Tibial nerve (tissue), 4 donors: ENCODE measurements around the gene FAM83E. TPM values are rescaled to one million over a fixed set of nuclear protein-coding genes. Genes with fewer than 3 reads are reported as not detected.
"Not testable (repeated sequence)": the region's sequence is repeated elsewhere in the genome, so short reads cannot be mapped to it uniquely, and the experiment has no call there.

ENCODE experiments used
- DNase-seq, 2 donors: peaks; one replicate each; pipeline ENCODE4 v3.0.0-alpha.2; 2019; ENCODE audit warnings: low spot score in 2 of 2
- H3K27ac ChIP-seq, 4 donors: fragments of 200-600 bp; sonication (generic) in 3 of 4; one replicate each; pipeline ENCODE4 v1.5.1; 2017 to 2019; ENCODE audit warnings: mild to moderate bottlenecking in 1 of 4
- H3K27me3 ChIP-seq, 2 donors: fragments of 200-600 bp; sonication (generic) in 1 of 2; one replicate each; pipeline versions ENCODE4 v1.5.1 to v1.6.0; 2017 to 2019
- H3K36me3 ChIP-seq, 3 donors: fragments of 200-600 bp; sonication (generic); one replicate each; pipeline ENCODE4 v1.5.1; 2018 to 2019
- H3K4me1 ChIP-seq, 4 donors: fragments of 200-600 bp; sonication (generic) in 3 of 4; one replicate each; pipeline ENCODE4 v1.5.1; 2017 to 2019
- H3K4me3 ChIP-seq, 4 donors: fragments of 200-600 bp; sonication (generic) in 3 of 4; one replicate each; pipeline ENCODE4 v1.5.1; 2017 to 2019; ENCODE audit warnings: mild to moderate bottlenecking in 1 of 4, moderate library complexity in 1 of 4
- H3K9me3 ChIP-seq, 4 donors: fragments of 200-600 bp; sonication (generic) in 3 of 4; one replicate each; pipeline ENCODE4 v1.5.1; 2017 to 2019
- EP300 ChIP-seq, 2 donors: sonication (generic); formaldehyde crosslinking; IDR thresholded peaks; one replicate each; pipeline ENCODE4 v1.6.1; 2017; ENCODE audit warnings: antibody characterized with exemption in 2 of 2, mild to moderate bottlenecking in 1 of 2
- POLR2A ChIP-seq, 2 donors: fragments of 450-650 bp; IDR thresholded peaks; one replicate each; pipeline ENCODE4 v1.6.1; 2017; ENCODE audit warnings: antibody characterized with exemption in 2 of 2, mild to moderate bottlenecking in 2 of 2, moderate library complexity in 2 of 2
- WGBS, 2 donors: methylation state at CpG; one replicate each; pipeline ENCODE4 v1.1.5; 2018; 5-methylcytosine and 5-hydroxymethylcytosine counted together
- total RNA-seq, 4 donors: library from RNA; depleted of rRNA; stranded (reverse); fragments of >200 nt; gene quantifications; one replicate each; pipeline ENCODE4 v1.1.0, GENCODE V29; 2016
- TF ChIP-seq, protein P1 (sequence below), 5 experiments: fragments of 200-600 bp in 3 of 5; fragments of 450-650 bp in 2 of 5; sonication (generic) in 3 of 5; IDR thresholded peaks; one replicate each; pipeline ENCODE4 v1.5.1; 2016 to 2019; ENCODE audit warnings: antibody characterized with exemption in 5 of 5, mild to moderate bottlenecking in 3 of 5, moderate library complexity in 2 of 5

The FAM83E gene
- total RNA-seq, 4 donors from 2014 or later, result not detected

DNA sequence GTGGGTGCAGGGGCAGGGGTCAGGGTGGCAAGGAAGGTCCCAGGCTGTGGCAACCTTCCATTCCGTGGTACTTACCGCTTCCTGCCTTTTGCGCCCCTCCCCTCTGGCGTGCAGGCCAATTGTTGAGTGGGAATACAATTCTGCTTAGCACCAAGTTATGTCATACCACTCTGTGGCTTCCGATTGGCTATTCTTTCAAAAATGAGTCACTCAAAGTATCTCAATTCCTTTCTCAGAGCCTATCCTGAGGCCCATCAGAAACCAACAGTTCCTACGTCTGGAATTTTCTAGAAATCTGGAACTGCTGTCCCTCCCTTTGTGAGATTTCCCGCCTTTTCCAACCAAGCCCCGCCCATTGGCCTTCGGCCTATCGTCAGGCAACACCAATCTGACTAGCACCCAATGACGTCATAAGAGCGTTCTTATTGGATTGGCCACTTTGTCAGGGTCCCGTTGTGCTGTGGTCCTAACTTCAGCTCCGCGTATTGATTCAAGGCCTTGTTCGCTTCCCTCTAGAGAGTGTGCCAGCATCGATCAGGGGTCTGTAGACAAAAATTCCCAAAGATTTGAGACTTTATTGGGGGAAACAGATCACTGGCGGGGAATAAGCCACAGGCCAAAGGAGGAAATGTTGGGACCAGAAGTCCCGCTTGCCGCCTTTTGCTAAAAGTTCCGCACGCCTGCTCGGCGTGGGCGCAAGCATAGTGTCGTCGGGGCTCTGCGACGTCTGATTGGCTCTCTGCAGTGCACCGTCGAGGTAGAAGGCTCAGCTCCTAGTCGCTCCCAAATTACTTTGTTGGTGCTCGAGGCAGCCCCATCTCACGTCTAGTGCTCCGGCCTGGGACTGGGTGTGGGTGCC, 46.2 kb upstream of the FAM83E start:
- Histone ChIP-seq H3K4me1 (peaks cover 0 to 16% (median 2%) of the 10 kb centered on the region in 4 donors), H3K27me3 (no peaks in the 10 kb centered on the region), H3K4me3 (peak overlapping the region in 2 of 4 donors; percentile 1 to 5), H3K27ac (peak overlapping the region; percentile 34 to 82 (median 69)), H3K36me3 (no peaks in the 10 kb centered on the region), H3K9me3 (no peaks in the 10 kb centered on the region)
- WGBS, 2 donors, result 56 to 62% methylated on average over 33 to 35 of the region's 35 CpGs
- peak; percentile 79 to 90 for DNase-seq
- TF ChIP-seq, protein P1, sequence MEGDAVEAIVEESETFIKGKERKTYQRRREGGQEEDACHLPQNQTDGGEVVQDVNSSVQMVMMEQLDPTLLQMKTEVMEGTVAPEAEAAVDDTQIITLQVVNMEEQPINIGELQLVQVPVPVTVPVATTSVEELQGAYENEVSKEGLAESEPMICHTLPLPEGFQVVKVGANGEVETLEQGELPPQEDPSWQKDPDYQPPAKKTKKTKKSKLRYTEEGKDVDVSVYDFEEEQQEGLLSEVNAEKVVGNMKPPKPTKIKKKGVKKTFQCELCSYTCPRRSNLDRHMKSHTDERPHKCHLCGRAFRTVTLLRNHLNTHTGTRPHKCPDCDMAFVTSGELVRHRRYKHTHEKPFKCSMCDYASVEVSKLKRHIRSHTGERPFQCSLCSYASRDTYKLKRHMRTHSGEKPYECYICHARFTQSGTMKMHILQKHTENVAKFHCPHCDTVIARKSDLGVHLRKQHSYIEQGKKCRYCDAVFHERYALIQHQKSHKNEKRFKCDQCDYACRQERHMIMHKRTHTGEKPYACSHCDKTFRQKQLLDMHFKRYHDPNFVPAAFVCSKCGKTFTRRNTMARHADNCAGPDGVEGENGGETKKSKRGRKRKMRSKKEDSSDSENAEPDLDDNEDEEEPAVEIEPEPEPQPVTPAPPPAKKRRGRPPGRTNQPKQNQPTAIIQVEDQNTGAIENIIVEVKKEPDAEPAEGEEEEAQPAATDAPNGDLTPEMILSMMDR (IDR thresholded peaks at IDR 0.05), result no peak
- peak in 1 of 2 donors; percentile 34 for TF ChIP-seq EP300 (IDR thresholded peaks at IDR 0.05)
- no peak for TF ChIP-seq POLR2A (IDR thresholded peaks at IDR 0.05)

DNA sequence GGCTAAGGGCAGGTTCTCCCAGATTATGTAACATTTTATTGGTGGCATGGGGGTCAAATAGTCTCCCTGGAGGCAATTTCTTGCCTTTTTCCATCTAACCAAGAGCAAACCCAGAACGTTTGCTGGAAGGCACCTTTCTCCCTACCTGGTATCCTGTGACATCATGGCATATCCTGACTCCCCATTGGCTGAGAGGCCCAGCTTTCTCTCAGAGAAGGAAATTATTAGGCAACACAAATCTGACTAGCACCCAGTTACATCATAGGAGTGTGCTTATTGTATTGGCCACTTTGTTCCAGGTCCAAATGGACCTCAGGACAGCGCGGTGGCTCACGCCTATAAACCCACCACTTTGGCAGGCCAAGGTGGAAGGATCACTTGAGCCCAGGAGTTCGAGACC, 44.9 kb upstream of the FAM83E start:
- H3K4me1 ChIP-seq, result peaks cover 0 to 16% (median 2%) of the 10 kb centered on the region in 4 donors
- DNase-seq, result no peak
- no peaks in the 10 kb centered on the region for H3K27me3 ChIP-seq
- 76 to 80% methylated on average over 5 of the region's 5 CpGs for WGBS, 2 donors
- no peak overlapping the region for H3K27ac ChIP-seq
- no peak overlapping the region for H3K4me3 ChIP-seq
- TF ChIP-seq, protein P1 (IDR thresholded peaks at IDR 0.05), result no peak
- TF ChIP-seq POLR2A (IDR thresholded peaks at IDR 0.05) (no peak), EP300 (IDR thresholded peaks at IDR 0.05) (no peak)
- H3K36me3 ChIP-seq, result no peaks in the 10 kb centered on the region
- no peaks in the 10 kb centered on the region for H3K9me3 ChIP-seq

DNA sequence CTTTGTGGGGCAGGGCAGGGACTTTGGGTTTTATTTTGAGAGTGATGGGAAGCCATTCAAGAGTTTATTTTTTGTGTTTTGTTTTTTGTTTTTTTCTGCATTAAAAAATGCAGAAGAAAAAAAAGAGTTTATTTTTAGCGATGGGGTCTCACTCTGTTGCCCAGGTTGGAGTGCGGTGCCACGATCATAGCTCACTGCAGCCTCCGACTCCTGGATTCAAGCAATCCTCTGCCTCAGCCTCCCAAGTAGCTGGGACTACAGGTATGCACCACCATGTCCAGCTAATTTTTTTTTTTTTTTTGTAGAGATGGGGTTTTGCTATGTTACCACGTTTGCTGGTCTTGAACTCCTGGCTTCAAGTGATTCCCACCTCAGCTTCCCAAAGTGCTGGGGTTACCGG, 43.6 kb upstream of the FAM83E start:
- TF ChIP-seq, protein P1 (IDR thresholded peaks at IDR 0.05), result no peak
- TF ChIP-seq POLR2A (IDR thresholded peaks at IDR 0.05), result no peak
- no peak for TF ChIP-seq EP300 (IDR thresholded peaks at IDR 0.05)
- 90 to 91% methylated on average over 6 of the region's 6 CpGs for WGBS, 2 donors
- no peak overlapping the region for H3K27ac ChIP-seq

DNA sequence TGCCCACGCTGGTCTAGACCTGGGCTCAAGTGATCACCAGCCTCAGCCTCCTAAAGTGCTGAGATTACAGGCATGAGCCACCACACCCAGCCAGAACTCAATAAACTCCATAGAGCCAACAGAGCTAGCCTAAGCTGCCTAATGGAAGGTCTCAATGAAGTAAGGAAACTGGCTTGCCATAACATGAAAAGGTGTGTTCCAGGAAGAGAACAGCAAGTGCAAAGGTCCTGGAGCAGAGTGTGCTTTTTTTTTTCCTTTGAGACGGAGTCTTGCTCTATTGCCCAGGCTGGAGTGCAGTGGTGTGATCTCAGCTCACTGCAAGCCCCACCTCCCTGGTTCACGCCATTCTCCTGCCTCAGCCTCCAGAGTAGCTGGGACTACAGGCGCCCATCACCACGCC, 43.0 kb upstream of the FAM83E start:
- not testable (repeated sequence) for H3K36me3 ChIP-seq, DNase-seq, H3K4me3 ChIP-seq, H3K9me3 ChIP-seq, H3K27me3 ChIP-seq
- peaks cover 0 to 16% (median 2%) of the 10 kb centered on the region in 4 donors for H3K4me1 ChIP-seq
- 84 to 85% methylated on average over 5 of the region's 5 CpGs for WGBS, 2 donors
- peak overlapping the region in 1 of 4 donors; percentile 4 for H3K27ac ChIP-seq

More for the DNA sequence above, 43.6 kb upstream of the FAM83E start:
- Histone ChIP-seq H3K4me1 (peaks cover 0 to 16% (median 2%) of the 10 kb centered on the region in 4 donors), H3K36me3 (no peaks in the 10 kb centered on the region), H3K27me3 (no peaks in the 10 kb centered on the region), H3K4me3 (no peak overlapping the region), H3K9me3 (no peaks in the 10 kb centered on the region)
- DNase-seq, result no peak

DNA sequence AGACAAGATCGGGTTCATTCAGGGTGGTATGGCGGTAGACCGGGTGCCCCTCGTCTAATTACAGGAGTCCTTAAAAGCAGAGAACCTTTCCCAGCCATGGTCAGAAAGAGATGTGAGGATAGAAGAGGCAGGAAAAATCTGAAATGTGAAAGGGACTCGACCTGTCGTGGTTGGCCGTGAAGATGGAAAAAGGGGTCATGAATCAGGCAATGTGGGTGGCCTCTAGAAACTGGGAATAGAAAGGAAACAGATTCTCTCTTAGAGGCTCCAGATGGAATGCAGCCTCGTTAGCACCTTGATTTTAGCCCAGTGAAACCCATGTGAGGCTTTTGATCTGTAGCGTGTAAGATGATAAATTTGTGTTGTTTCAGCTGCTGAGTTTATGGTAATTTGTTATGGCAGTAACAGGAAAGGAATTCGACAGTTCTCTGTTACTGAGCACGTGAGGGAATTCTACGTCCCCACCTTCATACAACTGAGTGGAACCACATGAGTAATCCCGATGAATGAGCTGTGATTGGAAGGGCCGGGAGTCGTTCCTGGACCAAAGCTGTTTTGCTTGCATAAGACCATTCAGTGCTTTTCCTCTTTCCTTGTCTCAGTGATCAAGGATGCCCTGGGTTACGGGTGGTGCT, 42.1 kb upstream of the FAM83E start:
- Histone ChIP-seq H3K27me3 (no peaks in the 10 kb centered on the region), H3K27ac (peak overlapping the region in 2 of 4 donors; percentile 9 to 66), H3K4me3 (no peak overlapping the region), H3K9me3 (no peaks in the 10 kb centered on the region), H3K36me3 (no peaks in the 10 kb centered on the region), H3K4me1 (peaks cover 0 to 16% (median 2%) of the 10 kb centered on the region in 4 donors)
- DNase-seq, result peak; percentile 22 to 42
- TF ChIP-seq EP300 (IDR thresholded peaks at IDR 0.05) (no peak), POLR2A (IDR thresholded peaks at IDR 0.05) (no peak)
- TF ChIP-seq, protein P1 (IDR thresholded peaks at IDR 0.05), result no peak
- 33 to 40% methylated on average over 16 of the region's 16 CpGs for WGBS, 2 donors
